GM12872 (cell line): ENCODE results near the gene KCTD10.

Experiments
- TF ChIP-seq, protein P1 (sequence below): IDR thresholded peaks from 3 replicates; pipeline ENCODE4 v1.5.1; 2011; ENCODE audit warnings: low read depth, mild to moderate bottlenecking, low read length, moderate library complexity; ENCODE audit not compliant: insufficient read depth

Gene KCTD10

DNA sequence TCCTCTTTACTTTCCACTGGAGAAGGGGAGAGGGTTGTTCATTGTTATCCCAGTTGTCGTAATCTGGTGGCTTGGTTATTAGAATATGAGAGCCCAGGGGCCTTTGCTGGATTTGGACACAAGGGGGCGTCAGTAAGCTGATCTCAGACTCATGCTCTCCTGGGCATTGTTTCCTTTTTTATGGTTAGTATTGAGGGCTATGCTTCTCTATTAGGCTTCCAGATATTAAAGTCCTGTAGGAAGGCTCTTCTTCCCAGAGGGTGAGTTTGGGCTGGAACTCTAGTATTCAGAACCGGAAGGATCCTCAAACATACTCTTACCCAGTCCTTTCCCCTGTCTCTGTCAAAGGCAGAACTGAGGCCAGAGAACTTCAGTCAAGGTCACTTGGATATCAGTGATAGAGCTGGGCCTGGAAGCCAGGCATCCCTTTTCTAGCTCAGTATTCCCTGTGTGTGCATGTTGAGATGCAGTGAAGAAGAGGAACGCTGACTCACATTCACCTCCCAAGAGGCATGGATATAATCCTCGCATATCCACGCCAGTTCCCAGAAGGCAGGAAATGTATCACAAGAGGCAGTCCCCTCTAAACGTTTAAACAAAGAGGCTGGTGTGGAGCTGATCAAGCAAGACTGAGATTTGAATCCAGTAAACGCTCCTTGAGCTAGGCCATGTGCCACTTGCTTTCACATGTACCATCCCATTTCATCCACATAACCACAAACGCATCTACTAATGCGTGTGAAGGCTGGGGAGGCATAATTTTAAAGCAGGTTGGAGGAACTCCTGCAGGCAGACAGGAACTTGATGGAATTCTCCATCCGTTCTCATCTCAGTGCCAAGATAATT, 41.9 kb upstream of the KCTD10 start:
- TF ChIP-seq, protein P1, sequence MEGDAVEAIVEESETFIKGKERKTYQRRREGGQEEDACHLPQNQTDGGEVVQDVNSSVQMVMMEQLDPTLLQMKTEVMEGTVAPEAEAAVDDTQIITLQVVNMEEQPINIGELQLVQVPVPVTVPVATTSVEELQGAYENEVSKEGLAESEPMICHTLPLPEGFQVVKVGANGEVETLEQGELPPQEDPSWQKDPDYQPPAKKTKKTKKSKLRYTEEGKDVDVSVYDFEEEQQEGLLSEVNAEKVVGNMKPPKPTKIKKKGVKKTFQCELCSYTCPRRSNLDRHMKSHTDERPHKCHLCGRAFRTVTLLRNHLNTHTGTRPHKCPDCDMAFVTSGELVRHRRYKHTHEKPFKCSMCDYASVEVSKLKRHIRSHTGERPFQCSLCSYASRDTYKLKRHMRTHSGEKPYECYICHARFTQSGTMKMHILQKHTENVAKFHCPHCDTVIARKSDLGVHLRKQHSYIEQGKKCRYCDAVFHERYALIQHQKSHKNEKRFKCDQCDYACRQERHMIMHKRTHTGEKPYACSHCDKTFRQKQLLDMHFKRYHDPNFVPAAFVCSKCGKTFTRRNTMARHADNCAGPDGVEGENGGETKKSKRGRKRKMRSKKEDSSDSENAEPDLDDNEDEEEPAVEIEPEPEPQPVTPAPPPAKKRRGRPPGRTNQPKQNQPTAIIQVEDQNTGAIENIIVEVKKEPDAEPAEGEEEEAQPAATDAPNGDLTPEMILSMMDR, result peak; percentile 82

DNA sequence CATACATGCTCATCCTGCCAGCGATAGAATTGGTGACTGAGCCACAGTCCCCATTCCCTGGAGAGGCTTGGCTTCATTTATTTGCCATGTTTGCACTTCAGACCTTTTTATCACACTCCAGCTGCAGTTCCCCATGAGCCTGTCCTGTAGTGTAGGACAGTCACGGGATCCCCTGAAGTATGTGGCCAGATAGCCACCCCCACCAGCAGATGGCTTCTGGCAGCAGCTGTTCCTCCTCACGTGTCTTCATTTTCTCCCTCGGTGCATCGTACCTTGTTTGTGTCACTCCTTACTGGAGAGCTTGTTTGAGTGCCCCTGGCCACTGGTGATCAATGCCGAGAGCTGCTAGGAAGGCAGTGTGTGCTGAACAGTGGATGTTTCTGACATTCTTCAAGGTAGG, 40.5 kb upstream of the KCTD10 start:
- TF ChIP-seq, protein P1, result no peak

DNA sequence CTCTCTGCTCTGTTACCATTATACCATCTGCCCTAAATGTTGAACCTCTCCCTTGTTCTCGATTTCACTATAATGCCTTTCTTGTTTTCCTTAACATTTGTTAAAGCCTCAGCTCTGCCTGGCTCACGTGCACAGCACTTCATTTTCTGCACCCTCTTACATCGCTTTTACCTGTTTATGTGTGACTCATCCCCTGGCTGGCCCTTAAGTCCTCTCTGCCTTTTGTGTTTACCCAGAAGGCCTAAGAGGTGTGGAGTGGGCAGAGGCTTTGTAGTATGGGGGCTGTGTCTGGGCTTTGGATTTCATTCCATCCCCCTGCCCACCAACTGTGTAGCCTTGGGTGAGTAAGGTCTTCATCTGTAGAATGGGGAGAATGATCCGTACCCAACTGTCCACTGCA, 36.9 kb upstream of the KCTD10 start:
- TF ChIP-seq, protein P1, result no peak

DNA sequence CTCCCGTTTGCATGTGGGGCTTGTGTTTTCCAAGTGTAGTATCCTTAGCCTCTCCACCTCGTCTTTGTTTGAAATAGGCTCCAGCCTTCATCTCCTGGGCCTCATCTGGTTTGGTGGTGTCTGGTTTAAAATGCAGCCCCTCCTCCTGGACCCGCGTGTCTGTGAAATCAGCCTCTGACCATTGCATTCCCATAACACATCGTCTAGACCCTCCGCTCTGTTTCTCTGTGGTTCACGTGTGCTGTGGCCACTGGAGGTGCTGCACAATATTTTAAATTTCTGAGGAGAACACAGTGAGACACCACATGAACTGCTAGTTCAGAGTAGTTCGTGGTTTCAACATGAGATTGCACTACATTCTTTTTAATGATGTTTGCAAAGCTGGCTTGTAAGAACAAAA, 36.0 kb upstream of the KCTD10 start:
- TF ChIP-seq, protein P1, result no peak

DNA sequence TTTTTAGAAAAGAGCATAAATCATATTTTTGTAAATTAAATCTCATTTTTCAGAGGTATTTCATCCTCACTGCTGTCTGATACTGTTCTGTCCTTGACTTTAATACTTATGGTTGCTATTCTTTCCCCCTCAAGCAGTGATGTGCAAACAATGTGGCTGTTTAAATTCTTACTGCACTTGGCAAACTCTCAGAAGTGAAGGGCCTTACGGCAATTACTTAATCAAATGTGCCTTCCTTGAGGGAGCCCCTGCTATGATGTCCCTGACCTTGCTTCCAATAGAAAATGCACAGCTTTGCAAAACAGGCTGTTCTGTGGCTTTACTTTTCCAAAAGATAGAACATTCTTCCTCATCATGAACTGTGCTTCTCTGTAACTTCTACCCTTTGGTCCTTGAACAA, 35.5 kb upstream of the KCTD10 start:
- TF ChIP-seq, protein P1, result no peak

DNA sequence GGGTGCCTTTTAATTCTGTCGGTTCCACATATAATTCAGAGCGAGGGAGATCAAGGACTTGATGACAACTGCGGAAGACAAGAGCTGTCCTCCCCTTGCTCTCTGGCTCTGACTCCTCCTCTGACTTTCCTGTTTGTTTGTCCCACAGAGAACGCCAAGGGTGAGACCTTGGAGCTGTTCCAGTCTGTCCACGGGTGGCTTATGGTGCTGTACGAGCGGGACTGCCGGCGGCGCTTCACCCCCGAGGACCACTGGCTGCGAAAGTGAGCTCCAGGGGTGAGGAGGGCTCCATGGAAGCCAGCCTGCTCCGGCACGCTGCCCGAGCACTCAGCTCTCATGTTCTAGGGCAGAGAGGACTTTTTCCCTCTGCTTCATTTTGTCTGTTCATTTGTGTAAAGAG, 33.1 kb upstream of the KCTD10 start:
- TF ChIP-seq, protein P1, result no peak

DNA sequence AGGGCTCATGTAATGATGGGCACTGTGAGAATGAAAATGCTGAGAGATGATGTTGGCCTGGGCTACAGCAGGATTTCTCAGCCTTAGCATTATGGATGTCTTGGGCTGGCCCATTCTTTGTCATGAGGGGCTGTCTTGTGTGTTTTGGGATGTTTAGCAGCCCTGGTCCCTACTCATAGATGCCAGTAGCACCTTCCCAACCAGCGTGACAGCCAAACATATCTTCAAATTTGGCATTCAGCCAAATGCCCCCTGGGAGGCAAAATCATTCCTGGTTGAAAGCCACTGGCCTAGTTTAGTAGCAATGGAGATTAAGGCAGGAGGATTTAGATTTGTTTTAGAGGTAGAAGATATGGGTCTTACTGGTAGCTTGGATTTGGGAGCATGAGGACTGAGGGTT, 27.0 kb upstream of the KCTD10 start:
- TF ChIP-seq, protein P1, result no peak

DNA sequence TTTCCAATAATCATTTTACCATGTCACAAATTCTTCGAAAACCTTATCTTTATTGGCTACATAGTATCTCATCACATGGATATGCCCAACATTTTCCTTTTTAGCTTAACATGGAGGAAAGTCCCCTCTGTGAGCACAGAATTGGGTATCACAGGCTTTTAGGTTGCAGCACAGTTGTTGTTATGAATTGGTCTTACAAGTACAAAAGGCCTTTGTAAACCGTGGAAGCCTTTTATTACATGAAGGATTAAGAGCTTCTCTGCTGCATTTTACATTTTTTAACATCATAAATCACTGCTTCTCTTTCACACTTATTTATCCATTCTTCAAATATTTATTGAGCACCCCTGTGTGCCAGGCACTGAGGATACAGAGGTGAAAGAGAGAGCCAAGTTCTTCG, 26.5 kb upstream of the KCTD10 start:
- TF ChIP-seq, protein P1, result no peak
